A673 (cell line): ENCODE data around the gene VEGFC. TPM values are rescaled to one million over a fixed set of nuclear protein-coding genes. Genes with fewer than 3 reads are reported as not detected.

Source experiments
- BruUV-seq: library from RNA; stranded (reverse); fragments of 400-500 nt; replicated peaks from 2 replicates; lab custom pipeline; 2021; lab: Mats Ljungman, UMichigan
- CTCF ChIA-PET: fragments of 300-600 bp; sonication (Branson Sonifier 250); formaldehyde crosslinking; loops from one replicate; lab custom pipeline; 2022; ENCODE audit warnings: antibody characterized with exemption; lab: Charles Lee
- POLR2A ChIA-PET: fragments of 300-600 bp; sonication (Branson Sonifier 250); formaldehyde crosslinking; loops from one replicate; lab custom pipeline; 2022; ENCODE audit warnings: antibody characterized with exemption; ENCODE audit not compliant: low non-redundant PET; lab: Charles Lee
- DNase-seq: peaks from one replicate; pipeline ENCODE4 v3.0.0-alpha.2; 2015; ENCODE audit warnings: low spot score
- H3K27ac ChIP-seq: fragments of 200-600 bp; sonication (generic); 2 replicates; pipeline ENCODE4 v1.5.1; 2016; ENCODE audit warnings: mixed run types, low read depth, mild to moderate bottlenecking, mixed read lengths, antibody characterized with exemption, low read length; ENCODE audit not compliant: poor library complexity, severe bottlenecking
- H3K27me3 ChIP-seq: fragments of 200-600 bp; sonication (generic); replicated peaks from 2 replicates; pipeline ENCODE4 v1.6.1; 2017; ENCODE audit warnings: mixed run types, low read depth, mild to moderate bottlenecking, mixed read lengths, antibody characterized with exemption, low read length; ENCODE audit not compliant: insufficient read depth, poor library complexity
- H3K36me3 ChIP-seq: fragments of 200-600 bp; sonication (generic); 2 replicates; pipeline ENCODE4 v1.6.1; 2016; ENCODE audit warnings: mixed run types, mild to moderate bottlenecking, mixed read lengths, antibody characterized with exemption, low read length; ENCODE audit not compliant: insufficient read depth, poor library complexity, severe bottlenecking
- H3K4me1 ChIP-seq: fragments of 200-600 bp; sonication (generic); 2 replicates; pipeline ENCODE4 v1.6.1; 2017; ENCODE audit warnings: mixed run types, mild to moderate bottlenecking, mixed read lengths, antibody characterized with exemption, low read length; ENCODE audit not compliant: insufficient read depth, poor library complexity, severe bottlenecking
- H3K4me3 ChIP-seq: fragments of 200-600 bp; sonication (generic); 2 replicates; pipeline ENCODE4 v1.5.1; 2016; ENCODE audit warnings: low read depth, mixed run types, mild to moderate bottlenecking, mixed read lengths, low read length; ENCODE audit not compliant: poor library complexity, severe bottlenecking
- H3K9me3 ChIP-seq: fragments of 200-600 bp; sonication (generic); 2 replicates; pipeline ENCODE4 v1.6.1; 2016; ENCODE audit warnings: mixed run types, low read depth, mild to moderate bottlenecking, mixed read lengths, antibody characterized with exemption, low read length; ENCODE audit not compliant: poor library complexity, severe bottlenecking
- CTCF ChIP-seq: fragments of 300-800, 200-600 bp; sonication (generic); conservative IDR thresholded peaks from 2 replicates; pipeline ENCODE4 v1.5.1; 2017; ENCODE audit warnings: low read depth, mild to moderate bottlenecking, antibody characterized with exemption, low read length, moderate library complexity, mixed read lengths
- EZH2 ChIP-seq: fragments of 200-600 bp; sonication (generic); IDR thresholded peaks from 2 replicates; pipeline ENCODE4 v1.6.1; 2017; ENCODE audit warnings: borderline replicate concordance, low read depth, mild to moderate bottlenecking, mixed read lengths, antibody characterized with exemption, low read length; ENCODE audit not compliant: poor library complexity, severe bottlenecking
- intact Hi-C: fragments of 100-400 bp; cut with micrococcal nuclease; formaldehyde crosslinking; loops from one replicate; pipeline ENCODE4 v1.10.0; 2022; ENCODE audit not compliant: unreplicated experiment
- total RNA-seq: library from RNA; stranded (reverse); gene quantifications from 2 replicates; pipeline ENCODE4 v1.2.3, GENCODE V29; 2021

VEGFC gene
- total RNA-seq, 1 experiment from 2014 or later, result not detected

GRCh38 chr4:176709417-176709816 lies 83.3 kb downstream of the VEGFC start:
- intact Hi-C loops, result no loop called here
- H3K4me3 ChIP-seq, result no peak overlapping the region
- BruUV-seq, result no TSS peak
- ChIA-PET CTCF (interaction anchor here (1.1 kb wide), 1 partner anchor 338 kb away, joined by 3 read pairs; no protein-coding TSS in a partner anchor), POLR2A (no interaction called here)
- H3K4me1 ChIP-seq, result no peaks in the 10 kb centered on the region
- no peak for DNase-seq
- no peaks in the 10 kb centered on the region for H3K27me3 ChIP-seq
- no peaks in the 10 kb centered on the region for H3K36me3 ChIP-seq
- H3K27ac ChIP-seq, result no peak overlapping the region
- TF ChIP-seq CTCF (no peak), EZH2 (no peak)
- H3K9me3 ChIP-seq, result no peaks in the 10 kb centered on the region

GRCh38 chr4:176708771-176709311 lies 83.9 kb downstream of the VEGFC start:
- Histone ChIP-seq H3K4me1 (no peaks in the 10 kb centered on the region), H3K36me3 (no peaks in the 10 kb centered on the region), H3K27ac (no peak overlapping the region), H3K27me3 (no peaks in the 10 kb centered on the region), H3K9me3 (no peaks in the 10 kb centered on the region), H3K4me3 (no peak overlapping the region)
- ChIA-PET CTCF (interaction anchor here (1.1 kb wide), 1 partner anchor 339 kb away, joined by 3 read pairs; no protein-coding TSS in a partner anchor), POLR2A (no interaction called here)
- BruUV-seq, result no TSS peak
- TF ChIP-seq EZH2 (no peak), CTCF (no peak)
- peak; percentile 23 for DNase-seq
- intact Hi-C loops, result no loop called here

- intact Hi-C loops, result no loop called here
- TF ChIP-seq CTCF (no peak), EZH2 (no peak)
- no peaks in the 10 kb centered on the region for H3K4me1 ChIP-seq
- no peaks in the 10 kb centered on the region for H3K9me3 ChIP-seq
- no peak for DNase-seq
- H3K4me3 ChIP-seq, result no peak overlapping the region
- POLR2A ChIA-PET, result no interaction called here
- no peaks in the 10 kb centered on the region for H3K36me3 ChIP-seq
- H3K27ac ChIP-seq, result no peak overlapping the region
- CTCF ChIA-PET, result no interaction called here
- no TSS peak for BruUV-seq
- H3K27me3 ChIP-seq, result peaks cover 11% of the 10 kb centered on the region
These were observed 102.0 kb downstream of the VEGFC start for GRCh38 chr4:176690716-176691115.
